Osteocyte (in vitro differentiated cells): ENCODE results near the gene MUC5B. TPM values are rescaled to one million over a fixed set of nuclear protein-coding genes. Genes with fewer than 3 reads are reported as not detected.
"Not testable (repeated sequence)": the region's sequence is repeated elsewhere in the genome, so short reads cannot be mapped to it uniquely, and the experiment has no call there.

Experiments used
- DNase-seq: peaks from one replicate; pipeline ENCODE4 v3.0.0; 2021; ENCODE audit warnings: mixed read lengths; ENCODE audit not compliant: unreplicated experiment; ENCODE audit errors: extremely low spot score
- H3K27ac Mint-ChIP-seq: one replicate; pipeline ENCODE4 v1.8.0; 2021; ENCODE audit warnings: mild to moderate bottlenecking, mixed read lengths; ENCODE audit not compliant: unreplicated experiment
- H3K27me3 Mint-ChIP-seq: one replicate; pipeline ENCODE4 v1.8.0; 2021; ENCODE audit warnings: mixed read lengths; ENCODE audit not compliant: unreplicated experiment
- H3K36me3 Mint-ChIP-seq: one replicate; pipeline ENCODE4 v1.8.0; 2021; ENCODE audit warnings: mixed read lengths; ENCODE audit not compliant: unreplicated experiment
- H3K4me1 Mint-ChIP-seq: one replicate; pipeline ENCODE4 v1.8.0; 2021; ENCODE audit warnings: mixed read lengths; ENCODE audit not compliant: unreplicated experiment
- H3K4me3 Mint-ChIP-seq: one replicate; pipeline ENCODE4 v1.8.0; 2021; ENCODE audit warnings: mild to moderate bottlenecking, moderate library complexity, mixed read lengths; ENCODE audit not compliant: unreplicated experiment
- H3K9me3 Mint-ChIP-seq: one replicate; pipeline ENCODE4 v1.8.0; 2021; ENCODE audit warnings: mixed read lengths; ENCODE audit not compliant: unreplicated experiment
- total RNA-seq: library from RNA; stranded (reverse); gene quantifications from 2 replicates; pipeline ENCODE4 v1.2.1, GENCODE V29; 2021
- TF ChIP-seq, protein P1 (sequence below): fragments of 200-600 bp; sonication (generic); IDR thresholded peaks from 2 replicates; pipeline ENCODE4 v1.5.0; 2021; ENCODE audit warnings: antibody characterized with exemption, mild to moderate bottlenecking, moderate library complexity

MUC5B gene
- total RNA-seq, 1 donor from 2014 or later, result not detected

DNA sequence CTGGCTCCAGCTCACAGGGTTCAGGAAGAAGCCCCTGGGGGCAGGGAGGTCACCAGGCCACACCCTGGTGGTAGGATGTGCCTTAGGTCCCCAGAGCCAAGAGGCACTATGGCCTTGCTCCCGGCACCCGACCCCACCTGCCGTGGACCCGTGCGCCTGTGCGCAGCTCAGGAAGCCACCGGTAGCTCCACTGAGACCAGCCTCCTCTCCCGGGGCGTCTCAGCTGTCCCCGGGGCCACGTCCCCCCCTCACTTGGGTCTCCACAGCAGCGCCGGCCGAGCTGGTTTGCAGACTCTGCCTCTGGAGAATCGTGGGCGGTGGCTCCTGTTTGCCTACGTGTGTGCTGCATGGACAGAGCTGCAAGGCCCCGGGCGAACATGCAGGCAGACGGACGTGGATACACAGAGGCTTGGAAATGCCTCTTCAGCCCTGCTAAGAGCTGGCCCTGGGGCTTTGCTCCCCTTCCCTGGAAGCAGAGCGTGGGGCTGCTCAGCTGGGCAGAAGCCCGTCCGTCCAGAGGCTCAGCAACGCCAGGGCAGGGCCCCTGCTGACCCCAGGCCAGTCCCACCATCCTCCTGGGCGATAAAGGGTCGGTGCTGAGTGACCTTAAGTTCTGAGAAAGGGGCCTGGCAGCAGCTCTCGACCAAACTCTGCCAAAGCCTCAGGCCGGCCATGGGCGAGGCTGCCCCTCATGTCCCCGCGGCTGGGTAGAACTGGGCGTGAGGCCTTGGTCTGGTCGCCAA is 15.3 kb upstream of the MUC5B start:
- peaks cover 6% of the 10 kb centered on the region for H3K36me3 Mint-ChIP-seq
- H3K4me3 Mint-ChIP-seq, result no peak overlapping the region
- no peaks in the 10 kb centered on the region for H3K4me1 Mint-ChIP-seq
- H3K9me3 Mint-ChIP-seq, result peaks cover 25% of the 10 kb centered on the region
- no peak overlapping the region for H3K27ac Mint-ChIP-seq
- TF ChIP-seq, protein P1, sequence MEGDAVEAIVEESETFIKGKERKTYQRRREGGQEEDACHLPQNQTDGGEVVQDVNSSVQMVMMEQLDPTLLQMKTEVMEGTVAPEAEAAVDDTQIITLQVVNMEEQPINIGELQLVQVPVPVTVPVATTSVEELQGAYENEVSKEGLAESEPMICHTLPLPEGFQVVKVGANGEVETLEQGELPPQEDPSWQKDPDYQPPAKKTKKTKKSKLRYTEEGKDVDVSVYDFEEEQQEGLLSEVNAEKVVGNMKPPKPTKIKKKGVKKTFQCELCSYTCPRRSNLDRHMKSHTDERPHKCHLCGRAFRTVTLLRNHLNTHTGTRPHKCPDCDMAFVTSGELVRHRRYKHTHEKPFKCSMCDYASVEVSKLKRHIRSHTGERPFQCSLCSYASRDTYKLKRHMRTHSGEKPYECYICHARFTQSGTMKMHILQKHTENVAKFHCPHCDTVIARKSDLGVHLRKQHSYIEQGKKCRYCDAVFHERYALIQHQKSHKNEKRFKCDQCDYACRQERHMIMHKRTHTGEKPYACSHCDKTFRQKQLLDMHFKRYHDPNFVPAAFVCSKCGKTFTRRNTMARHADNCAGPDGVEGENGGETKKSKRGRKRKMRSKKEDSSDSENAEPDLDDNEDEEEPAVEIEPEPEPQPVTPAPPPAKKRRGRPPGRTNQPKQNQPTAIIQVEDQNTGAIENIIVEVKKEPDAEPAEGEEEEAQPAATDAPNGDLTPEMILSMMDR, result no peak
- H3K27me3 Mint-ChIP-seq, result peaks cover 26% of the 10 kb centered on the region
- peak; percentile 84 for DNase-seq

- Mint-ChIP-seq H3K4me1 (no peaks in the 10 kb centered on the region), H3K36me3 (peaks cover 6% of the 10 kb centered on the region), H3K27ac (no peak overlapping the region), H3K27me3 (peaks cover 28% of the 10 kb centered on the region), H3K9me3 (peaks cover 25% of the 10 kb centered on the region), H3K4me3 (no peak overlapping the region)
- DNase-seq, result no peak
- TF ChIP-seq, protein P1, result no peak
These were observed 14.8 kb upstream of the MUC5B start for GRCh38 chr11:1208144-1208393.

GRCh38 chr11:1208394-1209261 is 14.2 kb upstream of the MUC5B start:
- TF ChIP-seq, protein P1, result no peak
- H3K36me3 Mint-ChIP-seq, result peaks cover 6% of the 10 kb centered on the region
- no peak overlapping the region for H3K4me3 Mint-ChIP-seq
- H3K9me3 Mint-ChIP-seq, result peaks cover 25% of the 10 kb centered on the region
- peaks cover 33% of the 10 kb centered on the region for H3K27me3 Mint-ChIP-seq
- DNase-seq, result peak; percentile 82
- no peak overlapping the region for H3K27ac Mint-ChIP-seq
- no peaks in the 10 kb centered on the region for H3K4me1 Mint-ChIP-seq

GRCh38 chr11:1209371-1210057 is 13.4 kb upstream of the MUC5B start:
- Mint-ChIP-seq H3K27ac (no peak overlapping the region), H3K27me3 (peaks cover 40% of the 10 kb centered on the region), H3K36me3 (peaks cover 6% of the 10 kb centered on the region), H3K4me3 (no peak overlapping the region), H3K9me3 (peaks cover 25% of the 10 kb centered on the region), H3K4me1 (no peaks in the 10 kb centered on the region)
- TF ChIP-seq, protein P1, result no peak
- DNase-seq, result peak; percentile 72

- Mint-ChIP-seq H3K27ac (no peak overlapping the region), H3K4me1 (no peaks in the 10 kb centered on the region), H3K9me3 (peaks cover 25% of the 10 kb centered on the region), H3K36me3 (peaks cover 6% of the 10 kb centered on the region), H3K27me3 (peaks cover 56% of the 10 kb centered on the region), H3K4me3 (no peak overlapping the region)
- TF ChIP-seq, protein P1, result no peak
- no peak for DNase-seq
These were observed 11.0 kb upstream of the MUC5B start for GRCh38 chr11:1211838-1212237.

GRCh38 chr11:1215826-1216225 is 7.0 kb upstream of the MUC5B start:
- H3K9me3 Mint-ChIP-seq, result peaks cover 16% of the 10 kb centered on the region
- H3K27ac Mint-ChIP-seq, H3K4me1 Mint-ChIP-seq, H3K36me3 Mint-ChIP-seq, DNase-seq, H3K4me3 Mint-ChIP-seq: not testable (repeated sequence)
- peaks cover 57% of the 10 kb centered on the region for H3K27me3 Mint-ChIP-seq
